Measurements from ENCODE around the gene AP2A2.

The AP2A2 gene

DNA sequence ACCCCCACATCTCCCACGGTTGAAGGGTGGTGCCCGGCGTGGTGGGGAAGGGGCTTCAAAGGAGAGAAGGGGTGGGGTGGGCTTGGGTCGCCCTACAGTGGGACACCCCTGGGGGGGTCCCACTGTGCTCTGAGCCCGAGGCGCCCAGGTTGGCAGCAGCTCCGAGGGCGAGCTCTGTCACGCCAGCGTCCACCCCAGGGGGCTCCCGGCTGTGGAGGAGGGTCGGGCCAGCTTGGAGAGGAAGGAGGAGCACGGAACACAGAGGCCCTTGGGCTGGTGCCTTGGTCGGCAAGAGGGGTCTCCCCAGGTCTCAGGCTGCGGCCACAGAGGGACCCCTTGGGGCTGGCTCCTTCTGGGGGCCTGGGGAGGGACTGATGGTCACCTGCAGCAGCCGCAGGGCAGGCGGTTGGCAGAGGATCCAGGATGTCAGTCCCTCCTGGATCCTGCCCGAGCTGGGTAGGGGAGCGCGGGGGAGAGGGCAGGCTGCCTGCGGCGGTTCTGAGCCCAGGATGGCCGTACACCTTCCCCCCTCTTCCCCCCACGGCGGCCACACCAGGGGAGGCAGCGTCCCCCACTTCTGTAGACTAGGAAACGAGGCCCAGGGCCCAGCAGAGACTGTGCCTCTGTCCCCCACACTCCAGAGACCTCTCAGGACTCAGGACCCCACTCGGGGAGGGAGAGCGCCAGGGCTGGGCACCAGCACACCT, 110.1 kb downstream of the AP2A2 start:
- no peak overlapping the region for H3K4me3 ChIP-seq (ENCODE audit: low read depth, low read length)
- in situ Hi-C loops (cut with HindIII; ENCODE audit: low sequenced_read_pairs): no loop called here
- TF ChIP-seq, protein P1, sequence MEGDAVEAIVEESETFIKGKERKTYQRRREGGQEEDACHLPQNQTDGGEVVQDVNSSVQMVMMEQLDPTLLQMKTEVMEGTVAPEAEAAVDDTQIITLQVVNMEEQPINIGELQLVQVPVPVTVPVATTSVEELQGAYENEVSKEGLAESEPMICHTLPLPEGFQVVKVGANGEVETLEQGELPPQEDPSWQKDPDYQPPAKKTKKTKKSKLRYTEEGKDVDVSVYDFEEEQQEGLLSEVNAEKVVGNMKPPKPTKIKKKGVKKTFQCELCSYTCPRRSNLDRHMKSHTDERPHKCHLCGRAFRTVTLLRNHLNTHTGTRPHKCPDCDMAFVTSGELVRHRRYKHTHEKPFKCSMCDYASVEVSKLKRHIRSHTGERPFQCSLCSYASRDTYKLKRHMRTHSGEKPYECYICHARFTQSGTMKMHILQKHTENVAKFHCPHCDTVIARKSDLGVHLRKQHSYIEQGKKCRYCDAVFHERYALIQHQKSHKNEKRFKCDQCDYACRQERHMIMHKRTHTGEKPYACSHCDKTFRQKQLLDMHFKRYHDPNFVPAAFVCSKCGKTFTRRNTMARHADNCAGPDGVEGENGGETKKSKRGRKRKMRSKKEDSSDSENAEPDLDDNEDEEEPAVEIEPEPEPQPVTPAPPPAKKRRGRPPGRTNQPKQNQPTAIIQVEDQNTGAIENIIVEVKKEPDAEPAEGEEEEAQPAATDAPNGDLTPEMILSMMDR (IDR thresholded peaks at IDR 0.05; ENCODE audit: low read depth, low read length, missing control alignments): no peak
- no peak for DNase-seq (ENCODE audit: low read depth)

DNA sequence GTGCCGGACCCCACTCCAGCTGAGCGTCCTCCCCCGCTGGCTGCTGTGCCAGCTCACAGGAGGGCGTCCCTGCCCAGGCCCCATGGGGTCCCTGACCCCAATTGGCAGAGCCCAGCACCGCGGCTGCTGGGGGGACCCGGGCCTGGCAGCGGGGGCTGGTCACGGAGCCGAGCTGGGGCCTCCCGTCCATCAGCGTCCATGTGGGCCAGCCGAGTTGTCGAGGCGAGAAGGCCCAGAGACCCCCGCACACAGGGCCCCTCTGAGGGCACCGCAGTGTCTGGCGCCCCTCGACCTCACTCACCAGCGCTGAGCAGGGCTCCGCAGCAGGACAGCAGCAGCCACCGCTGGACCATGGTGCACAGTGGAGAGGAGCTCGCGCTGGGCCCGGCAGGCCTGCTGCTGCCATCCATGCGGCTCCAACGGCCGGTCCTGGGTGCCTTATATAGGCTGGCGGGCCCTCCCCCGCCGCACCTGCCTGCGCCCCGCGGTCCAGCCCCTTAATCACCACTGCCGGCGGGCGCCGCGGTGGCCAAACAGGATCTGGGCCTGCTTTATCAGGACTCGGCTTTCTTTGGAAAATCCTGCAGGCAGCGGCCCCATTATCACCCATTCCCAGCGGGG, 110.7 kb downstream of the AP2A2 start, which contains the start of gene MUC6:
MUC6 (minus strand) TSS at position 416 of the 621 bp plus-strand sequence; CDS start at position 353, 63 bp downstream.
- no peak for DNase-seq (ENCODE audit: low read depth)
- H3K4me3 ChIP-seq (ENCODE audit: low read depth, low read length): no peak within 1 kb of the TSS
- in situ Hi-C loops (cut with HindIII; ENCODE audit: low sequenced_read_pairs): no loop called here
- TF ChIP-seq, protein P1 (IDR thresholded peaks at IDR 0.05; ENCODE audit: low read depth, low read length, missing control alignments): no peak

DNA sequence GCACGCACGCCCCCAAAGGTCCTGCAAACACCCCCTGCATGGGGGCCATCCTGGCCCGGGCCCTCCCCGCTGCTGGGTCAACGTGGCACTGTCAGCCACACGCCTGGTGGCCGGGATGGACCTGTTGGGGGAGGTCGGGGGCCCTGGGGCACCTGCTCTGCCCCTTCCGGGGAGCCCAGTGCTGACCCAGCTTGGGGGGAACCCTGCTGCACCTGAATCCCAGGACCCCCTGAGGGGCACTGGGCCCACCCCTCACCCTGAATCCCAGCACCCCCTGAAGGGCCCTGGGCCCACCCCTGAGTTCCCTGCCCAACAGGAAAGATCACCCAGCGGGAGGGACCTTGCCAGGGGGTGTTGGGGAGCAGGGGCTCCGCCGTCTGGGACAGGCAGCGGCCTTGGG, 111.3 kb downstream of the AP2A2 start:
- H3K4me3 ChIP-seq (ENCODE audit: low read depth, low read length): no peak overlapping the region
- DNase-seq (ENCODE audit: low read depth): no peak
- in situ Hi-C loops (cut with HindIII; ENCODE audit: low sequenced_read_pairs): no loop called here
- TF ChIP-seq, protein P1 (IDR thresholded peaks at IDR 0.05; ENCODE audit: low read depth, low read length, missing control alignments): no peak

DNA sequence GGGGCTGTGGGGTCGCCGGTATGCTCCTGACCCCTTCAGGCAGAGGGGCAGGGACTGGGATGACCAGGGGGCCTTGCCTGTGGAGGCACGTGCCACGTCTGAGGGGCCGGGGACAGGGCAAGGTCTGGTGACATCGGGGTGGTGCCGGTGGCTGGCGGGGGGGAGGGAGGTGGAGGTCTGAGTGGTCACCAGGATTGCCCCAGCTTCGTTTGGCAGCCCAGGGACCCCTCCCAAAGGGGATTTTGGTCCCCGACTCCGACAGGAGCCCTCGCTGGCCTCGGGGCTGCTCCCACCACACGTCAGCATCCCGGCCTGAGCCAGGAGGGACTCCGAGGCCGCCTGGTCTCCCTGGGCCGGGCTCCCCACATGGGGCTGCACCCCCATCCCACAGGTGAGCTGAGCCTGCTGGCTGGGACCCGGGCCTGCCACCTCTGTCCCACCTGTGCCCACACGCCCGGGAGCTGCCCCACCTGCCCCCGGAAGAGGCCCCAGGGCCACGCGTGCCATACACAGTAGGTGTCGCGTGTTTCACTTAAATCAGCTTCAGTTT, 111.9 kb downstream of the AP2A2 start:
- DNase-seq (ENCODE audit: low read depth): no peak
- TF ChIP-seq, protein P1 (IDR thresholded peaks at IDR 0.05; ENCODE audit: low read depth, low read length, missing control alignments): no peak
- in situ Hi-C loops (cut with HindIII; ENCODE audit: low sequenced_read_pairs): no loop called here
- no peak overlapping the region for H3K4me3 ChIP-seq (ENCODE audit: low read depth, low read length)

DNA sequence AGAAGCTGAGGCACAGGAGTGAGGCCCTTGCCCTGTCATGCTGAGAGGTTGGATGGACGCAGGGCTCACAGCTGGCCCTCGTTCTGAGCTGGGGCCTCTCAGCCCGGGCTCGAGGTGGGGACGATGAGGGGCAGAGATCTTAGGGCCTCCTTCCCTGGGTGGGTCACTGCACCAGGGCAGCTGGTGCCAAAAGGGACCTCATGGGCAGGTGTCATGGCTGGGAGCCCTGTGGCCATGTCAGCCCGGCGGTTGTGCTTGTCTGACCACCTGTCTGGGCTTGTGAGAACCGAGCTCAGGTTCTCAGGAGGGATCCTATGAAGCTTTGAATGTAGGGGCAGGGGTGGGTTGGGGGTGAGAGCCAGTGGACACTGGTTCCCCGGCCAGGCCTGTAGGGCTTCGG, 112.7 kb downstream of the AP2A2 start:
- TF ChIP-seq, protein P1 (IDR thresholded peaks at IDR 0.05; ENCODE audit: low read depth, low read length, missing control alignments): no peak
- no peak for DNase-seq (ENCODE audit: low read depth)
- no peak overlapping the region for H3K4me3 ChIP-seq (ENCODE audit: low read depth, low read length)
- in situ Hi-C loops (cut with HindIII; ENCODE audit: low sequenced_read_pairs): no loop called here

DNA sequence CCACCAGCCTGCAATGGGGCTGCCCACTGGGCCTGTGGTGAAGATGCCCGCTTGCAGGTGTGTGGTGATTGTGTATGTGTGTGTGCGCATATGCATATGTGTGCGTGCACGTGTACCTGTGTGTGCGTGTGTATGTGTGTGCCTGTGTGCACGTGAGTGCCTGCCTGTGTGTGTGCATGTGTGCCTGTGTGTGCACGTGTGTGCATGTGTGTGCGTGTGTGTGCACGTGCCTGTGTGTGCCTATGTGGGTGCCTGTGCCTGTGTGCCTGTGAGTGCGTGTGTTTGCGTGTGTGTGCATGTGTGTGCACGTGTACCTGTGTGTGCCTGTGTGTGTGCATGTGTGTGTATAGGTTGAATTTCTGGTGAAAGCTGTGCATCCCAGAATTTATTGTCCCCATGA, 113.3 kb downstream of the AP2A2 start:
- in situ Hi-C loops (cut with HindIII; ENCODE audit: low sequenced_read_pairs): no loop called here
- H3K4me3 ChIP-seq (ENCODE audit: low read depth, low read length): no peak overlapping the region
- DNase-seq (ENCODE audit: low read depth): no peak
- TF ChIP-seq, protein P1 (IDR thresholded peaks at IDR 0.05; ENCODE audit: low read depth, low read length, missing control alignments): no peak

Data from astrocyte of the cerebellum (primary cell).